Measurements from ENCODE around the gene TMEM258. TPM values are rescaled to one million over a fixed set of nuclear protein-coding genes. Genes with fewer than 3 reads are reported as not detected.

TMEM258 gene
- total and polyA plus RNA-seq, 10 of the 15 experiments (the other 5 are each of a cell fraction or from before 2014, with no cell fraction given) = 160 to 840 (median 326) TPM

DNA sequence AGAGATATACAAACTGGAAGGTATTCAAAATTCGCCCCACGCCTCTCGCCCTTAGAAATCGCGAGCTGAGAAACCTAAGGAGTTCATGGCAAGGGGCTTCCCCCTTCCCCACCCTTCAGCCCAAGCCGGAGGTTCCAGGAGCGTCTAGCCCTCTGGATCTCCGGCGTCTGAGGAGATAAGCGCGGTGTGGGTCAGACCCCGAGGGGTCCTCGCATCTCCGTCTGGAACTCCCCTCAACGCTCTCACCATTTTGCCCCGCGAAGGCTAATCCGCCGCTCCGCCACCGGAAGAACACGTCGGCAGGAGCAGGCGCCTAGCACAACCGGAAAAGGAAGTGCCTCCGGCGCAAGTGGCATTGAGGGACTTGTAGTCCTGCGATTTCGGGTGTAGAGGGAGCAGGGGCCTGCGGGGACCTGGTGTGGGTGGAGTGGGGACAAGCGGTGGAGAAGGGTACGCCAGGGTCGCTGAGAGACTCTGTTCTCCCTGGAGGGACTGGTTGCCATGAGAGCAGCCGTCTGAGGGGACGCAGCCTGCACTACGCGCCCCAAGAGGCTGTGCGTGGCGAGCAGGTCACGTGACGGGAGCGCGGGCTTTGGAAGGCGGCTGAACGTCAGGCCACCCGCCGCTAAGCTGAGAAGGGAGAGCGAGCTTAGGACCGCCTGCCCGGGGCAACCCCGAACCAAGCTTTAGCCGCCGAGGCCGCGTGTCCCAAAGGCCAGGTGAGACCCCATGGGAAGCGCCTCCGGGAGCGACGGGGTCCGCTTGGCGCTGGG lies at the start of gene TMEM258, which contains the start of gene FEN1 (continued):
- TF ChIP-seq CEBPZ (IDR thresholded peaks at IDR 0.05; ENCODE audit: low read depth, low read length) = no peak
- no peak for TF ChIP-seq NFXL1 (IDR thresholded peaks at IDR 0.05; ENCODE audit: borderline replicate concordance)
- no peak for TF ChIP-seq ZNF24 (IDR thresholded peaks at IDR 0.05)
- TF ChIP-seq NR2F1 (conservative IDR thresholded peaks at IDR 0.05) = no peak
- TF ChIP-seq SMAD5 (IDR thresholded peaks at IDR 0.05; ENCODE audit: low read depth) = peak; percentile 92; the same call in 1 of the 2 replicates
- TF ChIP-seq JUNB (IDR thresholded peaks at IDR 0.05) = no peak
- TF ChIP-seq CHD1 (IDR thresholded peaks at IDR 0.05; ENCODE audit: low read depth, low read length) = peak; percentile 82; the same call in 1 of the 2 replicates
- peak; percentile 81 for TF ChIP-seq RELA (IDR thresholded peaks at IDR 0.05; ENCODE audit: borderline replicate concordance, partially characterized antibody)
- peak; percentile 98 for TF ChIP-seq NKRF (conservative IDR thresholded peaks at IDR 0.05)
- peak; percentile 85 for TF ChIP-seq PRDM15 (CRISPR knock-in tag; IDR thresholded peaks at IDR 0.05)
- TF ChIP-seq TCF3 (IDR thresholded peaks at IDR 0.05; ENCODE audit: borderline replicate concordance, insufficient read depth, low read depth, low read length) = 0 out of 2 replicates have a peak, but pooled peaks have one; percentile 47
- no peak for TF ChIP-seq FOXK2 (IDR thresholded peaks at IDR 0.05)
- TF ChIP-seq ZNF217 (IDR thresholded peaks at IDR 0.05) = no peak
- TF ChIP-seq NR2C2 (IDR thresholded peaks at IDR 0.05; ENCODE audit: borderline replicate concordance, control insufficient read depth, insufficient read length, low read depth) = no peak
- peak; percentile 99 for TF ChIP-seq IKZF1 (conservative IDR thresholded peaks at IDR 0.05)
- 0 out of 2 replicates have a peak, but pooled peaks have one; percentile 19 for TF ChIP-seq ESRRA (IDR thresholded peaks at IDR 0.05; ENCODE audit: low read length)
- no peak; the same call in 1 of the 2 replicates for TF ChIP-seq ZNF207 (IDR thresholded peaks at IDR 0.05; ENCODE audit: borderline replicate concordance)
- TF ChIP-seq EGR1 (IDR thresholded peaks at IDR 0.05; ENCODE audit: borderline replicate concordance in 1 of 2, low read depth in 2 of 2, low read length in 2 of 2) = no peak
- TF ChIP-seq, protein P1, sequence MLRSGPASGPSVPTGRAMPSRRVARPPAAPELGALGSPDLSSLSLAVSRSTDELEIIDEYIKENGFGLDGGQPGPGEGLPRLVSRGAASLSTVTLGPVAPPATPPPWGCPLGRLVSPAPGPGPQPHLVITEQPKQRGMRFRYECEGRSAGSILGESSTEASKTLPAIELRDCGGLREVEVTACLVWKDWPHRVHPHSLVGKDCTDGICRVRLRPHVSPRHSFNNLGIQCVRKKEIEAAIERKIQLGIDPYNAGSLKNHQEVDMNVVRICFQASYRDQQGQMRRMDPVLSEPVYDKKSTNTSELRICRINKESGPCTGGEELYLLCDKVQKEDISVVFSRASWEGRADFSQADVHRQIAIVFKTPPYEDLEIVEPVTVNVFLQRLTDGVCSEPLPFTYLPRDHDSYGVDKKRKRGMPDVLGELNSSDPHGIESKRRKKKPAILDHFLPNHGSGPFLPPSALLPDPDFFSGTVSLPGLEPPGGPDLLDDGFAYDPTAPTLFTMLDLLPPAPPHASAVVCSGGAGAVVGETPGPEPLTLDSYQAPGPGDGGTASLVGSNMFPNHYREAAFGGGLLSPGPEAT (IDR thresholded peaks at IDR 0.05; ENCODE audit: low read depth) = peak; percentile 92

All from GM12878 (cell line).